Heart right ventricle (tissue), 16 donors: ENCODE measurements around the gene WDR73. TPM values are rescaled to one million over a fixed set of nuclear protein-coding genes. Genes with fewer than 3 reads are reported as not detected.

Experiments used
- ATAC-seq, 8 donors: fragments of 200-7000 bp; cut with Tn5 transposase; one replicate each; pipeline ENCODE4 v1.9.1; 2020; ENCODE audit warnings: mild to moderate bottlenecking in 8 of 8, moderate library complexity in 8 of 8, moderate number of reproducible peaks in 1 of 8
- DNase-seq, 2 donors: peaks; one replicate each; pipeline ENCODE4 v3.0.0-alpha.2; 2020
- H3K27ac ChIP-seq, 10 donors: fragments of 200-600 bp; sonication (generic) in 2 of 10; one replicate each; pipeline versions ENCODE4 v1.5.0 to v1.8.0; 2020 to 2022; ENCODE audit warnings: mild to moderate bottlenecking in 3 of 10
- H3K27me3 ChIP-seq, 7 donors: fragments of 200-600 bp; one replicate each; pipeline ENCODE4 v1.8.0; 2021 to 2022; ENCODE audit warnings: mild to moderate bottlenecking in 2 of 7
- H3K36me3 ChIP-seq, 9 donors: fragments of 200-600 bp; sonication (generic) in 1 of 9; one replicate each; pipeline versions ENCODE4 v1.5.0 to v1.8.0; 2020 to 2022; ENCODE audit warnings: mild to moderate bottlenecking in 2 of 9
- H3K4me1 ChIP-seq, 9 donors: fragments of 200-600 bp; sonication (generic) in 1 of 9; one replicate each; pipeline versions ENCODE4 v1.5.0 to v1.8.0; 2020 to 2022; ENCODE audit warnings: mild to moderate bottlenecking in 4 of 9
- H3K4me3 ChIP-seq, 10 donors: fragments of 200-600 bp; sonication (generic) in 2 of 10; one replicate each; pipeline versions ENCODE4 v1.5.0 to v1.8.0; 2020 to 2022; ENCODE audit warnings: mild to moderate bottlenecking in 7 of 10, moderate library complexity in 2 of 10
- H3K9me3 ChIP-seq, 11 donors: fragments of 200-600 bp in 10 of 11; sonication (generic) in 2 of 11; one replicate each; pipeline versions ENCODE4 v1.5.0 to v1.8.0; 2013 to 2022; ENCODE audit warnings: mild to moderate bottlenecking in 2 of 11, control low read depth in 1 of 11, moderate library complexity in 1 of 11
- CTCF ChIP-seq, 9 donors: fragments of 200-600 bp; sonication (generic) in 2 of 9; IDR thresholded peaks; one replicate each; pipeline versions ENCODE4 v1.5.0 to v1.8.0; 2021 to 2022; ENCODE audit warnings: antibody characterized with exemption in 9 of 9, mild to moderate bottlenecking in 5 of 9, moderate library complexity in 1 of 9
- WGBS, 2 donors: extraction: QIAGEN DNeasy Blood & Tissue Kit; methylation state at CpG; one replicate each; pipeline ENCODE4 v1.1.7; 2013; ENCODE audit warnings: inconsistent platforms in 1 of 2; 5-methylcytosine and 5-hydroxymethylcytosine counted together
- intact Hi-C, 10 donors: fragments of 100-400 bp; cut with DNase I; formaldehyde crosslinking; loops; one replicate each; pipeline versions ENCODE4 v1.11.1 to v1.14.2; 2022
- polyA plus RNA-seq, 2 donors: library from polyadenylated mRNA; stranded (reverse); fragments of 200-250 nt; gene quantifications; one replicate each; pipeline ENCODE4 v1.2.3, GENCODE V29; 2013
- total RNA-seq, 10 donors: library from RNA; stranded (reverse); fragmentation: NEBNext Ultra II Directional in 3 of 10; extraction: Animal tissue kit (Norgen Biotek cat#: 25700) in 3 of 10; gene quantifications; one replicate each; pipeline versions ENCODE4 v1.2.1 to v1.2.4, GENCODE V29; 2021 to 2023
- donor health status: Arrhythmogenic right ventricular cardiomyopathy.
- donor health status: ischemic (EF 13 %, LVEDD 7.1; RV severe dilation, severe dysfunction).
- donor health status: healthy with polysubstance abuse.
- donor health status: DM: no; HTN: yes; CAD: no.
- donor health status: DM: no; HTN: no; CAD: no.
- donor health status: ischemic (EF 25% LVEDD 6.9; RV normal size, moderate dysfunction).
- donor health status: ischemic (EF 25% LVEDD 5.7; RV mildly dilated, moderate dysfunction).
- donor health status: healthy.
- donor health status: DM: yes; HTN: yes; CAD: no.
- donor health status: Ischemic cardiomyopathy.
- donor health status: ischemic (EF 35%, LVEDD 5.7; RV mildly dilated, moderate dysfunction).
- donor health status: nonischemic (EF 11% LVEDD 7.7; RV severe dilation, severe dysfunction).
- donor health status: DM: yes; HTN: yes; CAD: no.
- donor health status: PGD.
- donor health status: ischemic (EF 29% LVEDD 5.4; RV normal size, mild dysfunction).
- donor health status: nonischemic (EF 23%, LVEDD 6.1; RV moderate dilation, normal function).

The WDR73 gene
- total and polyA plus RNA-seq, 12 donors: 10.4 to 18.4 (median 14.7) TPM

- Histone ChIP-seq H3K36me3 (peaks cover 0 to 39% (median 7%) of the 10 kb centered on the region in 9 donors), H3K27me3 (no peaks in the 10 kb centered on the region), H3K27ac (no peak overlapping the region), H3K9me3 (no peaks in the 10 kb centered on the region), H3K4me3 (no peak overlapping the region), H3K4me1 (peaks cover 0 to 20% (median 10%) of the 10 kb centered on the region in 9 donors)
- 97% methylated on average over 10 of the region's 10 CpGs for WGBS, 2 donors
- no peak for DNase-seq
- ATAC-seq: no peak
- intact Hi-C loops: loop anchor here in 1 of 10 donors (10.0 kb wide), 1 partner anchor 114 kb away; no protein-coding TSS in a partner anchor
- no peak for TF ChIP-seq CTCF (IDR thresholded peaks at IDR 0.05)
Measured at GRCh38 chr15:84661001-84661400, 6.9 kb upstream of the WDR73 start.

- no peak for TF ChIP-seq CTCF (IDR thresholded peaks at IDR 0.05)
- ATAC-seq (no peak), DNase-seq (no peak)
- Histone ChIP-seq H3K27me3 (no peaks in the 10 kb centered on the region), H3K9me3 (no peaks in the 10 kb centered on the region), H3K27ac (no peak overlapping the region), H3K4me1 (peaks cover 4 to 26% (median 17%) of the 10 kb centered on the region in 9 donors), H3K36me3 (peaks cover 0 to 30% (median 2%) of the 10 kb centered on the region in 9 donors), H3K4me3 (no peak overlapping the region)
- WGBS, 2 donors: 77 to 86% methylated on average over 4 of the region's 4 CpGs
- intact Hi-C loops: loop anchor here in 7 of 10 donors (5.0 to 10.0 kb wide), 10 partner anchors 42 to 275 kb away; partner anchors contain the start of genes ALPK3 (in 3 of the 7) and SEC11A (in 2 of the 7)
Measured at GRCh38 chr15:84659904-84660781, 6.1 kb upstream of the WDR73 start.

GRCh38 chr15:84658788-84659411, 4.8 kb upstream of the WDR73 start:
- intact Hi-C loops: loop anchor here in 7 of 10 donors (5.0 to 10.0 kb wide), 9 partner anchors 43 to 276 kb away; partner anchors contain the start of genes ALPK3 (in 3 of the 7) and SEC11A (in 2 of the 7)
- peak overlapping the region in 9 of 10 donors; percentile 57 to 75 (median 69) for H3K4me3 ChIP-seq
- no peaks in the 10 kb centered on the region for H3K27me3 ChIP-seq
- 53 to 61% methylated on average over 7 of the region's 7 CpGs for WGBS, 2 donors
- peak overlapping the region in 9 of 10 donors; percentile 69 to 88 (median 76) for H3K27ac ChIP-seq
- H3K9me3 ChIP-seq: no peaks in the 10 kb centered on the region
- peaks cover 0 to 18% (median 0%) of the 10 kb centered on the region in 9 donors for H3K36me3 ChIP-seq
- ATAC-seq (no peak), DNase-seq (no peak)
- TF ChIP-seq CTCF (IDR thresholded peaks at IDR 0.05): no peak
- peaks cover 5 to 34% (median 19%) of the 10 kb centered on the region in 9 donors for H3K4me1 ChIP-seq
